ENCODE data around the gene SF3B3. TPM values are rescaled to one million over a fixed set of nuclear protein-coding genes. Genes with fewer than 3 reads are reported as not detected.

The SF3B3 gene
- total and polyA plus RNA-seq, 2 donors (not counting 3 experiments of a cell fraction or from before 2014, with no cell fraction given), result 167 to 324 TPM

DNA sequence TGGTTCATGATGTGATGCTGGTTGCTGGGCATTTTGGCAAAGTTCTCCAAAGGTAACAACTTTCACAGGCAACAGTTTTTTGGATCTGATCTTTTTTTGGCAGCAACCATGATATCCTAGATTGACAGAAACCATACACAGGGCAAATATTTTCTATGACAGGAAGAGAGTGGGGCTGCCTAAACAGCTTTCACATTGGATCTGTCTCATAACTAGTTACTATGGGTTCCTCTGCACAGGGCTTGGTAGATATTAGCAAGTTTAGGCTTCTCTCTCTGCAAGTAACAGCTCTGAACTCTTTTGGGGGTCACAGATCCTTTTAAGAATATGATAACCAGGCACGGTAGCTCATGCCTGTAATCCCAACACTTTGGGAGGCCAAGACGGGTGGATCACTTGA is 28.8 kb upstream of the SF3B3 start:
- Histone ChIP-seq H3K27me3 (ENCODE audit: control insufficient read depth in 2 of 2, insufficient read depth in 2 of 2, low read length in 2 of 2) (no peaks in the 10 kb centered on the region), H3K79me2 (ENCODE audit: control insufficient read depth, insufficient read depth, low read length) (no peaks in the 10 kb centered on the region), H3K9me1 (replicated peaks; ENCODE audit: control insufficient read depth, extremely low read depth, insufficient read depth, low read length) (no peaks in the 10 kb centered on the region), H3K9ac (replicated peaks; ENCODE audit: extremely low read depth, insufficient read depth, low read length) (no peak overlapping the region), H3K9me3 (replicated peaks; ENCODE audit: control insufficient read depth, insufficient read depth, low read length) (no peaks in the 10 kb centered on the region), H3K36me3 (ENCODE audit: control insufficient read depth in 2 of 2, extremely low read depth in 1 of 2, insufficient read depth in 2 of 2, low read length in 2 of 2) (peaks cover 8 to 29% of the 10 kb centered on the region in 2 experiments), H3K4me3 (replicated peaks in 1 of 3; ENCODE audit: insufficient read depth in 1 of 3, low read depth in 1 of 3, low read length in 3 of 3) (no peak overlapping the region), H3K27ac (ENCODE audit: insufficient read depth, low read depth, low read length) (no peak overlapping the region), H2AFZ (ENCODE audit: low read depth, low read length) (no peak overlapping the region), H3K4me2 (ENCODE audit: insufficient read depth, low read length) (no peak overlapping the region), H3K4me1 (ENCODE audit: control insufficient read depth, extremely low read depth, insufficient read depth, low read length) (no peaks in the 10 kb centered on the region), H4K20me1 (replicated peaks; ENCODE audit: control insufficient read depth, extremely low read depth, insufficient read depth, low read length) (no peaks in the 10 kb centered on the region)
- intact Hi-C loops (cut with micrococcal nuclease), result no loop called here
- dilution Hi-C loops (cut with MboI; ENCODE audit: extremely low pct_ligation_motif_present, low sequenced_read_pairs), result no loop called here
- FAIRE-seq, result no peak
- TF ChIP-seq JUN (IDR thresholded peaks at IDR 0.05; ENCODE audit: borderline replicate concordance, insufficient read depth, insufficient read length, low read depth), result no peak
- TF ChIP-seq, protein P1, sequence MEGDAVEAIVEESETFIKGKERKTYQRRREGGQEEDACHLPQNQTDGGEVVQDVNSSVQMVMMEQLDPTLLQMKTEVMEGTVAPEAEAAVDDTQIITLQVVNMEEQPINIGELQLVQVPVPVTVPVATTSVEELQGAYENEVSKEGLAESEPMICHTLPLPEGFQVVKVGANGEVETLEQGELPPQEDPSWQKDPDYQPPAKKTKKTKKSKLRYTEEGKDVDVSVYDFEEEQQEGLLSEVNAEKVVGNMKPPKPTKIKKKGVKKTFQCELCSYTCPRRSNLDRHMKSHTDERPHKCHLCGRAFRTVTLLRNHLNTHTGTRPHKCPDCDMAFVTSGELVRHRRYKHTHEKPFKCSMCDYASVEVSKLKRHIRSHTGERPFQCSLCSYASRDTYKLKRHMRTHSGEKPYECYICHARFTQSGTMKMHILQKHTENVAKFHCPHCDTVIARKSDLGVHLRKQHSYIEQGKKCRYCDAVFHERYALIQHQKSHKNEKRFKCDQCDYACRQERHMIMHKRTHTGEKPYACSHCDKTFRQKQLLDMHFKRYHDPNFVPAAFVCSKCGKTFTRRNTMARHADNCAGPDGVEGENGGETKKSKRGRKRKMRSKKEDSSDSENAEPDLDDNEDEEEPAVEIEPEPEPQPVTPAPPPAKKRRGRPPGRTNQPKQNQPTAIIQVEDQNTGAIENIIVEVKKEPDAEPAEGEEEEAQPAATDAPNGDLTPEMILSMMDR (IDR thresholded peaks at IDR 0.05; ENCODE audit: extremely low read depth in 1 of 2, insufficient read depth in 1 of 2, low read depth in 1 of 2, low read length in 2 of 2), result no peak
- TF ChIP-seq, protein P2, sequence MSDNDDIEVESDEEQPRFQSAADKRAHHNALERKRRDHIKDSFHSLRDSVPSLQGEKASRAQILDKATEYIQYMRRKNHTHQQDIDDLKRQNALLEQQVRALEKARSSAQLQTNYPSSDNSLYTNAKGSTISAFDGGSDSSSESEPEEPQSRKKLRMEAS (IDR thresholded peaks at IDR 0.05; ENCODE audit: insufficient read depth, insufficient read length), result no peak
- TF ChIP-seq POLR2AphosphoS5 (IDR thresholded peaks at IDR 0.05; ENCODE audit: insufficient read depth, low read depth, low read length), result no peak
- no peak for TF ChIP-seq MYC (IDR thresholded peaks at IDR 0.05; ENCODE audit: low read depth, low read length)
- TF ChIP-seq EZH2 (IDR thresholded peaks at IDR 0.05; ENCODE audit: borderline replicate concordance, low read depth, low read length, severe bottlenecking), result no peak
- no peak for TF ChIP-seq GATA2 (IDR thresholded peaks at IDR 0.05; ENCODE audit: insufficient read depth, insufficient read length, low read depth, low read length)
- TF ChIP-seq POLR2A (IDR thresholded peaks at IDR 0.05; ENCODE audit: low read depth, low read length), result no peak
- TF ChIP-seq FOS (IDR thresholded peaks at IDR 0.05; ENCODE audit: borderline replicate concordance, insufficient read depth, low read length), result no peak
- BruUV-seq (replicated peaks), result no TSS peak
- POLR2A ChIA-PET, result interaction anchor here (0.7 kb wide), 1 partner anchor 266 kb away, joined by 3 read pairs; no protein-coding TSS in a partner anchor
- CTCF ChIA-PET, result interaction anchor here (1.0 kb wide), 1 partner anchor 125 kb away, joined by 3 read pairs; no protein-coding TSS in a partner anchor
- DNase-seq (ENCODE audit: low read depth, low spot score), result no peak

Data from endothelial cell of umbilical vein (primary cell).